Ovary (tissue), 3 donors: ENCODE results near the gene MIER2.

Experiments used
- CTCF ChIP-seq, 3 donors: fragments of 450-650 bp in 2 of 3; fragments of 200-600 bp in 1 of 3; IDR thresholded peaks; one replicate each; pipeline versions ENCODE4 v1.5.1 to v1.8.0; 2016 to 2022; ENCODE audit warnings: antibody characterized with exemption in 3 of 3, mild to moderate bottlenecking in 1 of 3
- POLR2A ChIP-seq: fragments of 450-650 bp; IDR thresholded peaks from one replicate; pipeline ENCODE4 v1.6.1; 2017; ENCODE audit warnings: antibody characterized with exemption, mild to moderate bottlenecking, moderate library complexity
- donor health status: DM: no; HTN: no; CAD: no.

- TF ChIP-seq POLR2A: no peak
- TF ChIP-seq CTCF (IDR thresholded peaks at IDR 0.05): no peak
Measured at GRCh38 chr19:347946-348861, 3.6 kb upstream of the MIER2 start.
